Nephron (organoid): ENCODE results near the gene DLL3.
A peak's percentile ranks its signal among the peaks of the same experiment; 100 is the strongest.

Experiments used
- H3K27ac Mint-ChIP-seq, 3 experiments: 2 replicates each; pipeline ENCODE4 v1.8.0; 2020; ENCODE audit warnings: mixed read lengths in 3 of 3, mild to moderate bottlenecking in 2 of 3, moderate library complexity in 1 of 3
- H3K27me3 Mint-ChIP-seq: 2 replicates; pipeline ENCODE4 v1.8.0; 2021; ENCODE audit warnings: low read depth, mild to moderate bottlenecking, moderate library complexity, mixed read lengths
- H3K36me3 Mint-ChIP-seq: 2 replicates; pipeline ENCODE4 v1.8.0; 2020; ENCODE audit warnings: low read depth, mixed read lengths
- H3K4me1 Mint-ChIP-seq: 2 replicates; pipeline ENCODE4 v1.8.0; 2020; ENCODE audit warnings: mixed read lengths
- H3K4me3 Mint-ChIP-seq, 3 experiments: 2 replicates each; pipeline ENCODE4 v1.8.0; 2020; ENCODE audit warnings: mild to moderate bottlenecking in 3 of 3, mixed read lengths in 3 of 3, moderate library complexity in 2 of 3
- H3K9me3 Mint-ChIP-seq: 2 replicates; pipeline ENCODE4 v1.8.0; 2020; ENCODE audit warnings: mixed read lengths
- CTCF ChIP-seq, 3 experiments: fragments of 200-600 bp; sonication (generic); IDR thresholded peaks; one replicate each; pipeline ENCODE4 v1.5.0; 2021; ENCODE audit warnings: antibody characterized with exemption in 3 of 3; ENCODE audit not compliant: unreplicated experiment in 3 of 3

Gene DLL3

GRCh38 chr19:39500543-39500942 lies 1.8 kb downstream of the DLL3 start:
- Mint-ChIP-seq H3K4me3 (peak overlapping the region; percentile 23 to 58 (median 32)), H3K36me3 (no peaks in the 10 kb centered on the region), H3K4me1 (peaks cover 14% of the 10 kb centered on the region), H3K27ac (no peak overlapping the region), H3K27me3 (peaks cover 89% of the 10 kb centered on the region), H3K9me3 (no peaks in the 10 kb centered on the region)
- no peak for TF ChIP-seq CTCF (IDR thresholded peaks at IDR 0.05; ENCODE audit: unreplicated experiment in 3 of 3)

- H3K4me1 Mint-ChIP-seq = peaks cover 14% of the 10 kb centered on the region
- H3K27me3 Mint-ChIP-seq = peaks cover 87% of the 10 kb centered on the region
- no peak overlapping the region for H3K27ac Mint-ChIP-seq
Measured at GRCh38 chr19:39501340-39501739, 2.6 kb downstream of the DLL3 start.

GRCh38 chr19:39502640-39503417 lies 4.1 kb downstream of the DLL3 start:
- Mint-ChIP-seq H3K4me3 (peak overlapping the region in 1 of 3 experiments; percentile 20), H3K27me3 (peaks cover 85% of the 10 kb centered on the region), H3K4me1 (peaks cover 17% of the 10 kb centered on the region)

More at GRCh38 chr19:39501340-39501739, 2.6 kb downstream of the DLL3 start:
- Mint-ChIP-seq H3K9me3 (no peaks in the 10 kb centered on the region), H3K4me3 (no peak overlapping the region), H3K36me3 (no peaks in the 10 kb centered on the region)
- TF ChIP-seq CTCF (IDR thresholded peaks at IDR 0.05; ENCODE audit: unreplicated experiment in 3 of 3) = no peak

GRCh38 chr19:39506598-39506943 lies 7.8 kb downstream of the DLL3 start:
- no peak overlapping the region for H3K27ac Mint-ChIP-seq
- no peak for TF ChIP-seq CTCF (IDR thresholded peaks at IDR 0.05; ENCODE audit: unreplicated experiment in 3 of 3)
- H3K4me3 Mint-ChIP-seq = peak overlapping the region; percentile 57 to 74 (median 64)
- no peaks in the 10 kb centered on the region for H3K36me3 Mint-ChIP-seq
- H3K9me3 Mint-ChIP-seq = no peaks in the 10 kb centered on the region
- H3K4me1 Mint-ChIP-seq = peaks cover 6% of the 10 kb centered on the region
- H3K27me3 Mint-ChIP-seq = peaks cover 65% of the 10 kb centered on the region

More at GRCh38 chr19:39502640-39503417, 4.1 kb downstream of the DLL3 start:
- H3K27ac Mint-ChIP-seq = no peak overlapping the region
- no peaks in the 10 kb centered on the region for H3K9me3 Mint-ChIP-seq
- peak; percentile 80 to 87 (median 86) for TF ChIP-seq CTCF (IDR thresholded peaks at IDR 0.05; ENCODE audit: unreplicated experiment in 3 of 3)
- no peaks in the 10 kb centered on the region for H3K36me3 Mint-ChIP-seq

- no peaks in the 10 kb centered on the region for H3K36me3 Mint-ChIP-seq
Measured at GRCh38 chr19:39506944-39507714, 8.4 kb downstream of the DLL3 start.

More at GRCh38 chr19:39506944-39507714, 8.4 kb downstream of the DLL3 start:
- Mint-ChIP-seq H3K27ac (no peak overlapping the region), H3K4me3 (peak overlapping the region; percentile 74 to 83 (median 82)), H3K27me3 (peaks cover 63% of the 10 kb centered on the region), H3K9me3 (no peaks in the 10 kb centered on the region), H3K4me1 (peaks cover 6% of the 10 kb centered on the region)
- no peak for TF ChIP-seq CTCF (IDR thresholded peaks at IDR 0.05; ENCODE audit: unreplicated experiment in 3 of 3)
